H1 (cell line): ENCODE measurements around the gene DCTD. TPM values are rescaled to one million over a fixed set of nuclear protein-coding genes. Genes with fewer than 3 reads are reported as not detected.

Experiments used
- BCL11A ChIP-seq, 2 experiments: IDR thresholded peaks; one replicate each; pipeline ENCODE4 v1.6.1; 2011; ENCODE audit warnings: low read depth in 2 of 2, low read length in 2 of 2, mild to moderate bottlenecking in 2 of 2
- KDM5A ChIP-seq: fragments of 200-600 bp; IDR thresholded peaks from 2 replicates; pipeline ENCODE4 v1.7.1; 2012; ENCODE audit warnings: mild to moderate bottlenecking, low read length, inconsistent platforms, mixed read lengths
- RAD21 ChIP-seq, 2 experiments: IDR thresholded peaks in 1 of 2; conservative IDR thresholded peaks in 1 of 2; 2 replicates each; pipeline ENCODE4 v1.6.1; 2011; ENCODE audit warnings: low read depth in 2 of 2, low read length in 2 of 2, improper control_type of control experiment in 1 of 2, inconsistent platforms in 1 of 2, mild to moderate bottlenecking in 1 of 2, moderate library complexity in 1 of 2
- polyA plus RNA-seq, 7 experiments: library from polyadenylated mRNA; depleted of rRNA in 3 of 7; stranded (reverse) in 5 of 7; unstranded in 2 of 7; fragments of >200 nt in 5 of 7; fragments of 200-250 nt in 2 of 7; gene quantifications; 1 replicate in 5 of 7; 2 replicates in 1 of 7; 4 replicates in 1 of 7; pipeline versions ENCODE4 v1.2.1 to v1.2.3, GENCODE V29; 2011 to 2013; ENCODE audit warnings: missing spikeins in 2 of 7, mixed read lengths in 2 of 7
- total RNA-seq: library from RNA; stranded (reverse); fragmentation: NEBNext Ultra II Directional; extraction: Animal tissue kit (Norgen Biotek cat#: 25700); gene quantifications from 2 replicates; pipeline ENCODE4 v1.2.1, GENCODE V29; 2021

DCTD gene
- total and polyA plus RNA-seq, 2 of the 8 experiments (the other 6 are each of a cell fraction or from before 2014, with no cell fraction given): 60.2 to 69.5 TPM

DNA sequence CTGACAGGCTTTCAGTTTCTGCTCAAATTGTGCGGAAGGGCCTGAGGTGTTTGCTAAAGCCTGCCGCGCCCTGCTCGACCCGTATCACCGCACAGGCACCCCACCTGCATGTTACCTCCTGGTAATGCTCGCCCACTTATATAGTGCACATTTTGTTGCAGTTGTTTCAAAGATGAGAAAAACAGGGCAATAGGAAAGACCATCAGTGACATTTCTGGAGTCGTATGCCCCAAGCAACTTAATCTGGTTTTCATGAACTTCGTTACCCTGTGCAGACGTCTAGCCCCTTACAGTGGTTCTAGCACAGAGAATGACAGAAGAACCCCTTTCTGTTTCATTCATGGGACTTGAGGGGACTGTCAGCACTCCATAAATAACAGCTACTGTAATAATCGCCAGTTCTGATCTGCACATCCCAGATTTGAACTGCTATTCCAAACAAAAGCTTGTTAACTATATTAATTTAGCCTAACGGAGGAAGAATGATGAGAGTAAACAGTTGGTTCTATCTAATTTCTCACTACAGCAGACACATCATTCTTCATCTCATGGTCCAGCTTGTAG is 940 bp upstream of the DCTD start (continued):
- TF ChIP-seq RAD21 (IDR thresholded peaks at IDR 0.05 in 1 of 2, conservative IDR thresholded peaks at IDR 0.05 in 1 of 2; ENCODE audit: low read depth in 2 of 2, low read length in 2 of 2) (no peak), BCL11A (IDR thresholded peaks at IDR 0.05; ENCODE audit: low read depth in 2 of 2, low read length in 2 of 2) (no peak), KDM5A (no peak)
